HG03135 (cell line): Measurements from ENCODE around the gene SP6.
A peak's percentile ranks its signal among the peaks of the same experiment; 100 is the strongest.

ENCODE experiments used
- ATAC-seq: cut with Tn5 transposase; IDR thresholded peaks from one replicate; pipeline ENCODE4 v1.9.1; 2021; ENCODE audit warnings: mild to moderate bottlenecking, moderate library complexity; ENCODE audit not compliant: unreplicated experiment

The SP6 gene

DNA sequence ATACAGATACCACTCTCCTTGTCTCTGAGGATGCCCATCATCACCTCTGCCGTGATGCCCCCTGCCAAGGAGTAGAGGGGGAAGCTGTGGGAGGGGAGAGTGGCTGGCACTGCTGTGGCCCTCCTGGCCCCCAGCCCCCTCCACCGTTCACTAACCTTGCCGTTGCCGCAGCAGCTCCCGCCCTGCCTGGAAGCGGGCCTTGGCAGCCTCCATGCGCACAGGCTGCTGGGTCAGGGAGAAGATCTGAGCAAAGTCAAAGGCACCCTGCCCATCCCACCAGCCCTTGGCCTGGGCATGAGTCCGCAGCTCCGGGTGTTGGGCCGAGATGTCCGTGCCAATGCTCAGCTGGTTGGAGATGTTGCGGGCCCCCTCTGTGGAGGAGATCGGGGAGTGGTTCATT is 12.3 kb downstream of the SP6 start:
- ATAC-seq = no peak

DNA sequence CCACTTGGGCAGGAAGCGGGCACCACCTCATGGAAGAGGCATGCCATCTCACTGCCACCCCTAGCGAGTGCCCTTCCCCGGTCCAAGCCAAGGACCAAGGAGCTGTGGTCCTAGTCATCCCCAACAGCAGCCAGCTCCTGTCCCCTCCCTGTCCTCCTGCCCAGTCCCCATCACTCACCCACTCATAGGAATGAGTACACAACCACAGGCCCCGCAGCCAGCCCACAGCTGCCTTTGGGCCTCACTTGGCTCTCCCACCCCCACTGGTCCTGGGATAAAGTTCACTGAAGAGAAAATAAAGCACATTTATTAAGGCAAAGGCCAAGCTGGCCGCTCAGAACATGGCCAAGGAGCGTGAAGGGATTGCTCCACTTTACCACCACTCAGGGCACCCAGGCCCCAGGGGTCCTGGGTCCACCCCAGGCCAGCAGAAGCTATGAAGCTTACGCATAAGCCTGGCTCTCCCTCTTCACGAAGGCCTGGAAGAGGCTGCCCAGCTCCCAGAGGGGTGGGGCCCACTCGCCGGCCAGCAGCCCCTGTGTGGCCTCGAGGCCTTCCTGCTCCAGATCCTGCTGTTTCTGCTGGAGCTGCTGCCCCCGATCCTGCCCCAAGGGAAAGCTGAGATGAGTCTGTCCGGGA is 13.4 kb downstream of the SP6 start:
- no peak for ATAC-seq

DNA sequence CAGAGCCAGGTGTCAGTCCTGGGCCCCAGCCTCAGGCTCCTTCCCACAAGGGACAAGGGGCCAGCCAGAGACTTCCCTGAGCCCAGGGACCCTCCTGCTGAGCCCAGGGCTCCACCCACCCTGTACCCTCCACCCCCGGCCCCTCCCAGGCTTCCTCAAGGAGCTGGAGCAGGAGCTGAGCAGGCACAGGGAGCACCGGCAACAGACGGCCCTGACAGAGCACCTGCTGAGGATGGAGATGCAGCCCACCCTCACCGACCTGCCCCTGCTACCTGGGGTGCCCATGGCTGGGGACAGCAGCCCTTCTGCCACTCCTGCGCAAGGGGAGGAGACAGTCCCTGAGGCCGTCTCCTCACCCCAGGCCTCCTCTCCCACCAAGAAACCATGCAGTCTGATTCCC is 14.4 kb downstream of the SP6 start:
- ATAC-seq = no peak

DNA sequence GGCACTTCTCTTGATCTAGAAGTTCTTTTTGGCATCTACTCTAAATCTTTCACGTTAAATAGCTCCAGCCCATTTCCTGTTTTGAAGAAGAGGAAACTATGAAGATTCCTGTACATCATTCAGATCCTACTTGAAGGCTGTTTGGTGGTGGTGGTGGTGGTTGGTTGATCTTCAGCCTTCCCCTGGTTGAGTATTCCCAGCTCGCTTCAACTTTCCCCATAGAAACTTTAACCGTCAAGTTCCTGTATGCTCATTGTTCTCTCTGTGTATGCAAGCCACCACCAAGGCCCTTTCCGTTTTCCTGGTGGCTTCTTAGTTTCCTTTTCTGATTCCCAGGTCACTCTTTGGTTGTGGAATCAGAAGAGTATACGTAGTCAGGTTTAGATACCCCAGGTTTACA is 16.2 kb downstream of the SP6 start:
- no peak for ATAC-seq

DNA sequence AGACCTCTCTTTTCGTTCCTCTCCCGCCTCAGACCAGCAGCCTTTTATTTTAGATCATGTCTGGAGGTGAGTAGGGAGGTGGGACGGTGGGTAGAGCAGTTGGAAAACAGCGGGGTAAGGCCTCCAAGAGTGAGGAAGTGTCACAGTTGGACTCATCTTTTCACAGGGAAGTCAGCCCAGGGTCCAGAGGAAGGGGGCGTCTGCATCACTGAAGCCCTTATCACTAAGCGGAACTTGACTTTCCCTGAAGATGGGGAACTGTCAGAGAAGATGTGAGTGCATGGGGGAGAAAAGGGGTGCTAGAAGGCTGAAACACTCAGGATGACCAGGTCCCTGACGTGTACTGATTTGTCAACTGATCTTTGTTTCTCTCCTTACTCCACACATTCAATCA is 19.0 kb downstream of the SP6 start:
- no peak for ATAC-seq

DNA sequence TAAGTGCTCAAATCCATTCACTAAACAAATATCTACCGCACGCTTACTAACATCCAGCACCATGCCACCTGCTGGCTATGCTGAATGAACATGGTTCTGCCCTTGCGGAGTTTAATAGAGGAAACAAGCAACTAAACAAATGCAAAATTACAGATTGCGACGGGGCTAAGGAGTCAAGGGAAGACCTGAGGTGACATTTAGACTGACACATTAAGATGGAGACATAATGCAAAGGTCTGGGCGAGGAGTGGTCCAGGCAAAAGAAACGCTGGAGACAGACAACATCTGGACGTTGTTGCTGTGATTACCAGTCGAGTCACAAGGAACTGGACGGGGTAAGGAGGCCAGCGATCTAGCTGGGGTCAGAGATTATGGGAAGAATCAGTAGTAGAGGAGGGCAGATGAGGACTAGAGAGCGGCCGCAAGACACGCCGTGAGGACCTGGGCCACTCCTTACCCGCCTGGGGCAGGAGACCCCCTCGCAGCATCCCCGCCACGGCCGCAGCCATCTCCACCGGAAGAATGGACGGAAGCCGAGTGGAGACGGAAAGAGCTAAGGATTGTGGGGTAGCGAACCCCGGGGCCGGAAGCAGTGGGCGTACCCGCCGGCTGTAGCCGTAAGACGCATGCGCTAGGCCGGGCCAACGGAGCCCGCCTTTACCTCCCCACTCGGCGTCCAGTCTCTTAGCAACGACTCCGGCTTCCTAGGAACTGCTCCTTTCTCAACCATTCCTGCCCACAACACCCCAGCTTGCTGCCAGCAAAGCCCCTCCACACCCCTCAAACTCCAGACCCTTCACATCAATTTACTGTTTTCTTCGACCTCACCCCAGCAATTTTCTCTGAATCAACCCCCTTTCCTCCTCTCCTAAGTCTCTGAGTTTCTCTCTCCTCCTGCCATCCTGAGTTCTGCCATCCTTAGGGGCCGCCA is 19.7 kb downstream of the SP6 start, which contains the start of the genes LRRC46 and MRPL10:
Gene LRRC46, plus strand, starts transcription at position 668 of the 931 bp plus-strand sequence. CDS start 320 bp downstream, outside the sequence.
Gene MRPL10, minus strand, starts transcription at position 539 of the 931 bp plus-strand sequence. Its CDS starts 30 bp downstream, at position 509.
- peak; percentile 74 for ATAC-seq

DNA sequence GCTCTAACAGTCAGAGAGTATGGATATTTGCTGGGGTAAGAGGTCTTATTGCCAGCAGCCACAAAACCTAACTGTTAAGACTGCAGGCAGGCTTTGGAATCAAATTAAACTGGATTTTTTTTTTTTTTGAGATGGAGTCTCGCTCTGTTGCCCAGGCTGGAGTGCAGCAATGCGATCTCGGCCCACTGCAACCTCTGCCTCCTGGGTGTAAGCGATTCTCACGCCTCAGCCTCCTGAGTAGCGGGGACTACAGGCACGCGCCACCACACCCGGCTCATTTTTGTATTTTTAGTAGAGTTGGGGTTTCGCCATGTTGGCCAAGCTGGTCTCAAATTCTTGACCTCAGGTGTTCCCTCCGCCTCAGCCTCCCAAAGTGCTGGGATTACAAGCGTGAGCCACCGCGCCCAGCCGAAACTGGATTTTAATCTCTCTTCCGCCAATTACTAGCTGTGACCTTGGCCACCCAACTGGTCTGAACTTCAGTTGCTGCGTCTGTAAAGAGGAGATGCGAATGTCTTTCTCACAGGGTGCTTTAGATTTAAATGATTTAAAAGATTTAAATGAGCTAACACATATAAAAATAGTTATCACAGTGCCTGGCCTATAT is 20.5 kb downstream of the SP6 start:
- no peak for ATAC-seq

DNA sequence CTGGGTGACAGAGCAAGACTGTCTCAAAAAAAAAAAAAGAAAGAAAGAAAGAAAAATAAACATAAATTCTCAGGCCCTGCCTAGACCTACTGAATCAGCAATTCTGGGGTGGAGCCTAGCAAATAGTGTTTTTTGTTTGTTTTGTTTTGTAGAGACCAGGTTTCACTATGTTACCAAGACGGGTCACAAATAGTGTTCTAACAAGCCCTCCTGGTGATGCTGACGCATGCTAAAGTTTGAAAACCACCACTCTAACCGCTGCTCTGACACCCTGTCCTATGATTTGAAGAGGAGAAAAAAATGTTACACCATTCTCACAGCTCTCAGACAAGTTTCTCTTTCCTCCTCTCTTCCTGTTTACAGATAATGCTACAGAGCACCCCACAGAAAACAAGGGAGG is 21.1 kb downstream of the SP6 start:
- no peak for ATAC-seq

DNA sequence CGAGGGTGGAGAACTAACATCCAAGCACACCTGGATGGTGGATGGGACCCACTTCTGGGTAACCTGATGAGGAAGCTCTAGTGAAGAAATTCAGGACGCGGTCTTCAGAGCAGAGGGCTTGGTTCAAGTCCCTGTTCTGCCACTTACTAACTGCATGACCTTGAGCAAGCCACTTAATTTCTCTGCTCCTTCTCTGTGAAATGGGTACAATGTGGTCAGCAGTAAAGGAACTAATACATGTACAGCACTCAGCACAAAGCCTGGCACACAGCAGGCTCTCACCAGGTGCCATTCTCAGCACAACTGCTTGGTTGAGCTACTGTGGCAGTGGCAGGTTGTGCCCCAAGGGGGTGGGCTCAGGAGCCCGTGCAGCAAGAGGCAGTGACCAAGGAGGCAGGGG is 27.4 kb downstream of the SP6 start:
- no peak for ATAC-seq

DNA sequence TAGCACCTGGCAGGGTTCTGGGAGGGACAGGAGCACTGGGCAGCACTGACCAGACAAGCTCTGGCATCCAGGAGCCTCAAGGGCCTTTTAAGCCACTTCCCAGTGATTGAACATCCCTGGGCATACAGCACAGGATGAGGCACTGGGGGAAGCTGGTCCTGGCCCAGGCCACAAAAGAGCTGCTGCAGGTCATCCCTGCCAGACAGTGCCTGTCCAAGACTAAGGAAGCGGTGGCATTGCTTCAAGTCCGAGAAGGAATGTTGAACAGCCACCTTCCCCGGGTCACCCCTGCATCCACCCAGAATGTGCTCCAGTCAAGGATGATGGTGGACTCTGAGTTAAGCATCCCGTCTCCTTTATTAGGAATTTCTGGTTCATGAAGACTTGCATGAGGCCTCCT is 28.2 kb downstream of the SP6 start:
- ATAC-seq = no peak

DNA sequence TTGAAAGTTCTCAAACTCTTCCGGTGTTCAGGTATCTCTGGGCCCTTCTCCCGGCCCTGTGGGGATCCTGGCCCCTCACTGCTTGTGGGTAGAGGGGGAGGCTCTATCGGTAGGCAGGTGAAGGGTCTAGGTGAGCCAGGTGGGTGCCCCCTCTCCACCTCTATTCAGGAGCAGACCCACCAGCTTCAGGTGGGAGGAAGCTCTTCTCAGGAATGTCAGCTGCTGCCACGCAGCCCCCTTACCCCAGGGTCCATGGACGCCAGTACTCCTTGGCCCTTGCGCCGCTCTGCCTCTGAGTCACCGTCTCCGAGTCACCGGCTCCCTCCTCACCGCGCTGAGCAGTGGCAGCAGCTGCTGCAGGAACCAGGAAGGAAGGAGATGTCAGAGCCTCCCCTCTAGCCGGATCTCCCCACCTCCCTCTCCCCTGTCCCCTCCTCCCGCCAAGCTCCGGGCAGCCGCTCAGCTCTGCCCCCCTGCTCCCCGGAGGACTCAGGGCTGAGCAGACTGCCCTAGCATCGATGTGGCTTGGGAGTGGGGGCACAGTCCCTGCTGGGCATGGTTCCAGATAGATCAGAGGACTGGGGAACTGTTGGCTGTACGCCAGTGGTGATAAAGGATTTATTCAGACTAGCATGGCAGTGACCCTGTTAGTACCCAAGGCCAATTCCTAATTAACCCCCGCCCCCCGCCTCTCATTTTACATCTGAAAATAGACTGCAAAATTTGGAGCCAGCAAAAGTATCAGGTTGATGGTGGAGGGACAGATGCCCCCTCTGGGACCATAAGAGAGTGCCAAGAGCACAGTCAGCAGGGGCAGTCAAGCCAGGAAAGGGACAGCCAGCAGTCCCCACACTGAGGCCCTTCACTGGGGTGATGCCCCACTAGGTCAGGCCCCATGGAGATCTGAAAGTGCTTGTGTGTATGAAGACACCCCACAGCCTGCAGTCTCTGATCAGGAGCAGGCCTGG is 29.3 kb downstream of the SP6 start, which contains the start of gene OSBPL7:
Gene OSBPL7, minus strand, starts transcription at position 371 of the 968 bp plus-strand sequence. CDS start 1,516 bp downstream, outside the sequence.
- peak; percentile 75 for ATAC-seq

DNA sequence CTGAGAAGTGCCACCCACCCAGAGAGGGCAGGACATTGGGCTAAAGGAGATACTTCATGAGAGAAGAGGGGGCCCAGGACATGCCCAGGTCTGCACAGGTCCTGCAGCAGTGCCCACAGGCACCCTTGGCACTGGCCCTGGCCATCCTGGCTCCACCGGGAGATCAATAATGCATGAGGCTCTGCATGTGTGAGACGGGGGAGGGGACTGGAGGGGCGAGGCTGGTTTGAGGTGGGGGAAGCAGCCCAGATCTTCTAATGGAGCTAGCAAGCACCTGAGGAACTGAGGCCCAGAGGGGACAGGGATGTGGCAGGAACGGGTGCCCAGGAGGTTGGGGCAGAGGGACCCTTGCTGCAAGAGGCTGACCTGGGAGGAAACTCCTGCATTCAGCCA is 29.9 kb downstream of the SP6 start:
- ATAC-seq = no peak

DNA sequence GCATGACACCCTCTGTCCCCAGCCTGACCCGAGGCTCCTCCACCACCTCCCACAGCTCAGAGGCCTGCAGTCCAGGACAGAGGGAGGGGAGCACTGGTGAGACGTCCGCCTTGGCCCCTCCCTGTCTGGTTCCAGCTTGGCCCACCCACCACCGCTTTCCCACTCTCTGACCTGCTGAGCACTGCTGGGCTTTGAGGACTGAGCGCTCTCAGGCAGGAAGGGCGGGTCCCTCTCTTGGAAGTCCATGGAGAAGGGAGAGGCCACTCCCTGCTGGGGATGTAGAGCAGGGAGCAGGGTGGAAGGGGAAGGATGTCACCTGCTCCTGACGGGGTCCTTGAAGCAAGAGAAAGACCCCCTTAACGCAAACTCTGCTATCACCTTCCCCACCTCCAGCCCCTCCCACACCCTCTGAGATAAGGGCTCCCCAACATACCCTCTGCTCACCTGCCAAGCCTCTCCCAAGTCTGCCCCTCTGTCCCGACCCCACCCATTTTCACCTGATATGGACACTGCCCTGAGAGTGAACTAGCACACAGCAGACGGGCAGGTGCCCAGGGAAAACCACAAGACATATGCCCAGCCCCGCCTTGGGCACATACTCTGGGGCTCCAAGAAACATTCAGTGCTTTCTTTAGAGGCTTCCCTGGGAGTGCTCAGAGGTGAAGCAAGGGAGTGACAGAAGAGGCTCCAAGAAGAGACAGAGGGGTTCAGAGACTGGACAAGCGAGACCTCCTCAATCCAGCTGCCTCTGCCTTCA is 30.8 kb downstream of the SP6 start:
- no peak for ATAC-seq

DNA sequence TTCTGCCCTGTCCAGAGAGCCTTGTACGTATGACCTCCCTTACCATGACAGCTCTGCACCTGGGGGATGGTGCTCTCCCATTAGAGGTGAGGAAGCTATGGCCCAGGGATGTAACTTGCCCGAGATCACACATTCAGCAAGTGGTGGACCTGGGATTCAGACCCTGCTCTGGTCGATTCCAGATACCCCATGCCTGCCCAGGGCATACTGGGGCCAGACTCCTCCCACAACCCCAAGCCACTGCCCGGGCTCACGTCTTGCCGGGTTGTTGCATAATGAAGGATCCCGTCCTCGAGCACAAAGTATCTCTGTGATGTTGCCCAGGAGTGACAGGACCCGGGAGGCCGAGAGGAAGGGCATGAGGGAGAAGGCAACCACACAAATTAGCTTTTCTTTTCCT is 31.5 kb downstream of the SP6 start:
- no peak for ATAC-seq

DNA sequence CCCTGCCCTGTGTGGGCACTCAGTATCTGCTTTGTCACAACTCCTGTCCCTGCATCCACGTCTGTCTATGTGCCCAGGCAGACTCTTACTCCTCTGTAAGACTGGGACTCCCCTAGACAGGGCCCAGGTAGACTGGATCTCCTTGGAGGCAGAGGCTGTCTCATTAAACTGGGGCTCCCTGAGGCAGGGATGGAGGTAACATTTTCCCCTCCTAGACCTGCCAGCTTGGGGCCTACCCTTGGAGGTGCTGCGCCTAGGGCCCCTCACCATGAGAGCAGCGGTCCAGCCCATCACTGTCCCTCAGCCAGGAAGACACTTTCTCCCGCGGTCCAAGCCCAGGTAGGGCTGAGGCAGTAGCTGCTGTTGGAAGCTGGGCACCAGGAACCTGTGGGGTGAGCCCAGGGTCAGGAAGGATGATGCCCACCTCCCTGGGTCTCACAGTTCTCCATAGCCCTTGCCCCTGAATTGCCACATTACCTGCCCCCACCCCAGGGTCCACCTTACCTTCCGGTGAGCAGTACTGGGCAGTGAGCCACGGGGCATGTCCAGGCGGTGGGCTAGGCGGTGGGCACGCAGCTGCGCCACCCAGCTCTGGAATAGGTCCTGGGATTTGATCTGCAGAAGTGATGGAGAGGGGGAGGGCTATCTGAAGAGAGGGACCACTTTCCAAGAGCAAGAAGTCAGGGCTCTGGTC is 32.8 kb downstream of the SP6 start:
- ATAC-seq = no peak

DNA sequence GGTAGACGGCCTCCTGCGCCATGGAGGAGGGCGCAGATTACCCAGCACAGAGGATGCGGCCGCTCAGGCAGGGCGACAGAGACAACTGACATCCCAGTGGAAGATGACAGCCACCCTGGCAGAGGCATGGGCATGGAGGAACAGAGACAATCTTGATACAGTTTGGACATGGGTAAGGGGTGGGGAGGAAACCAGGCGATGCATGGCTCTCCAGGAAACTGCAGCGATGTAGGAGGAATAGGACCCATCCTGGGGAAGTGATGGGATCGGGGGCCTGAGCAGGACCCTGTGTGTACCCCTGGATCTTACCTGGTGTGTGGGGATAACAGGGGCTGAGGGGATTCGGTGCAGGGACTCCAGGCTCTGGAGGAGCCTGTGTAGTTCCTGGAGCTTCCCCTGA is 34.0 kb downstream of the SP6 start:
- no peak for ATAC-seq

DNA sequence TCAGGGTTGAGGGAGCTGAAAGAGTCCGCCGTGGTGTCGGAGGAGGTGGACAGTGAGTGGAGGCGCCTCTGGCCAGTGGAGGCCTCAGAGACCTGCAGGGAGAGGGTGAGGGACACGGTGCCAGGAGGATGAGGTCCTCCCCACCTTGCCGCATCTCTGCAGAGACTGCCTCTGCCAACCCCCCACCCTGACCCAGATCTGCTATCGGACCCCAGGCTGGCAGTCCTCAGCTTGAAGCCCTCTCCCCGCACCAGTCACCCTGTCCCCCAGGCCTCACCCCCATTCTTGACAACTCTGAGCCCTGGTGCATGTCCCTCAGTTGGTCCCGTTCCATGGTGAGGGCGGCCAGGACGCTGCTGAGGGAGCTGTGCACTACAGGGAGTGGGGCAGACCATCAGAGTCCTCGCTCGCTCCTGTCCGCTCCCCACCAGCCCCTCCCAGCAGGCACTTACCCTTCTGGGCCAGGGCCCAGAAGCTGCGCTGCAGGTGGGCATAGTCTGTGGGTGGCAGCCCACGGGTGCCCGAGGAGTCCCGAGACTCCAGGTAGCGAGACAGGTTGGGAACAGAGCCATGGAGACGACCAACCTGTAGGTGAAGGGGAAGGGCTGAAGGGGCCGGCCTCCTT is 34.7 kb downstream of the SP6 start:
- no peak for ATAC-seq

DNA sequence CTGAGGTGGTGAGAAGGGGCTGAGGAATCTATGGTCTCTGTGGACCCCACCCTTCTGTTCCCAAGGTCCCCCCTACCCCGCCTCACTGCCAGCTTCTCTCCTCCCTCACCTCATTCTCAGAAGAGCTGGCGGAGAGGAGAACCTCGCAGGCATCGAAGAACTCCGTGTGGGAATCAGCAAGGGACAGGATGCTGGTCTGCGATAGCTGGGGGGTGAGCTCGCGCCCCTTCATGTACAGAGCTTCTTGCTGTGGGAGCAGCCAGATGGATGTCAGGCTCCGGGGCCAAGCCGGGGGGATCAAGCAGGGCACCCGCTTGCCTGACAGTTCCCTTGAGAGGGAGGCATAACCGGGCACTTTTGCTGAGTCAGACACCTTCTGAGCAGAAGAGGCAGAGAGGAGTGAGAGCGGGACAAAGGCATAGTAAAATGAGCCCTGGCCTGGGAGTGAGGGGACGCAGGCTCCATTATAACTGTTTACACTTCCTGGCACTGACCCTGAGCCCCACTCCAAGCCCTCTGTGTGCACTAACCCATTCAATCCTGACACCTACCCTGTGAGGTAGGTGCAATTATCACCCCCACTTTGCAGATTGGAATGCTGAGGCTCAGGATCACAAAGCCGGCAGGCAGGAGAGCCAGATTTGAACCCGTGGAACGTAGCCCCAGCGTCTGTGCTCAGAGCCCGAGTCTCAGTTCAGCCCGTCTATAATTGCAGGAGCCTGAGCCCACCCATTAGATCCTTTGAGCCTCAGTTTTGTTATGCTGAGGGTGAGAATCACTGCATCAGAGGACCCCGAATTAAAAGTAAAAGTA is 35.7 kb downstream of the SP6 start:
- ATAC-seq = no peak
